GM04504 (cell line): Measurements from ENCODE around the gene SMARCAL1.

ENCODE experiments used
- DNase-seq: peaks from one replicate; pipeline ENCODE4 v3.0.0-alpha.2; 2012; ENCODE audit warnings: low read depth

SMARCAL1 gene

DNA sequence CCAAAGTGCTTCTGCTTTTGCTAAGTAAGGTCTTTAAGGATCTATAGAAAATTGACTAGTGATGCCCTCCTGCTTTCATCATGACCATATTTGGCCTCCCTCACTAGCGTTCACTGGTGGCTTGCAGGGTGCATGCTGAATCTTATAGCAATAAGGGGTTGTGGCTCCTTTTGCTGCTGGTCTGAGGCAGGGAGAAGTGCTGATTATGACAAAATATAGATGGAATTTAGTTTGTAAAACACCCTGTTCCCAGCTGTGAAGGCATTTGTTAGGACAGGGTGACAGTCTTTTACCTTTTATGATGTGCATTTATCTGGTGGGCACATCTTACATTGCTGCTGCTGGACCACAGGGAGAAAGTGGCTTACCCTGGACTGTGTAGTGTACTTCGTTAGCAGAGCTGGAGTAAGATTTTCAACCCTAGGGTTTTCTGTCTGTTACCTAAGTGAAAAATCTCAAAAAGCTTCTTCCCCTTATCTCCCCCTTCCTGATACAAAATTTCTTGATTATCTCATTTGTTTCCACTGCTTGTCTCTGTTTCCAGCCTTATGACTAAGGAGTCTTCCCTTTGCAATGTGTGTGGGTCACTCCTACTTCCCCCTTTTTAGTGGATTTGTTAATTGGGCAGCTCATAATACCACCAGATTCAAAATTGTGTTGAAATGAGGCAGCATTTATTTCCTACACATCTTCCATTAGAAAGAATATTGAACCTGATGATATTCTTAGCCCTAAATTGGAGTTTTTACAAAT, 65.2 kb downstream of the SMARCAL1 start:
- no peak for DNase-seq

DNA sequence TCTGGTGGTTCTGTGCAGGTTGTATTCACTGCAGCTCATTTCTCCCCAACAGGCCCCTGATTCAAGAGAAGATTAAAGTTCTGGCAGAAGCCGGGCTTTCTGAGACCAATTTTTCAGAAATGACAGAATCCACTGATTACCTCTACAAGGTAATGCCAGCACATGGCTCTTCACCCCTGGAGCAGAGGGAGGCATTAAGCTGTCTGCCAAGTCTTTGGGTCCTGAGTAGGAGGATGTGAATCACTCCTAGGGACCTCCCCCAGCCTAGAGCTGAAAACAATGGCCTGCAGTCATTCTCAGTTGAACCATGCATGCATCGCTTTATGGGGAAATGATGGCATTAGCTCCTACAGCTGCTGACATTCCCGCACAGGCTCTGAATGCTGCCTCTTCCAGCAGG, 65.9 kb downstream of the SMARCAL1 start:
- DNase-seq, result peak; percentile 45

DNA sequence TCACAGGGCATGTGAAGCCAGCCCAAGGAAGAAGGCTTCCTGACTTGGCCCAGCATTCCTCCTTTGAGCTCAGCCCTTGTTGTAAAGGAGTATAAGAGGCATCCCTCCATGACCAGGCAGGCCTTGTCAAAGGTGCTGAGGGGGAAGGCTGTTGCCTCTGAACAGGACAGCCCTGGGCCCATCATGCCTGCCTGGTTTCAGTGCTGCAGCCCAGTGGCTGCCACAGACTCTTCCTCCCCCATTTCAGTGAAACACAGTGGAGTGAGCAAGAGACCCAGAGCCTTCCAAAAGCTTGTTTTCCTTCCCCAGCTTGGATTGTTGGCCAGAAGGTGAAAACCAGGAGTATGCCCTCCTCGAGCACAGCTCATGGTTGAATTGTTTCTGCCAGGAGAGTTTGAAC, 66.5 kb downstream of the SMARCAL1 start:
- DNase-seq, result no peak

DNA sequence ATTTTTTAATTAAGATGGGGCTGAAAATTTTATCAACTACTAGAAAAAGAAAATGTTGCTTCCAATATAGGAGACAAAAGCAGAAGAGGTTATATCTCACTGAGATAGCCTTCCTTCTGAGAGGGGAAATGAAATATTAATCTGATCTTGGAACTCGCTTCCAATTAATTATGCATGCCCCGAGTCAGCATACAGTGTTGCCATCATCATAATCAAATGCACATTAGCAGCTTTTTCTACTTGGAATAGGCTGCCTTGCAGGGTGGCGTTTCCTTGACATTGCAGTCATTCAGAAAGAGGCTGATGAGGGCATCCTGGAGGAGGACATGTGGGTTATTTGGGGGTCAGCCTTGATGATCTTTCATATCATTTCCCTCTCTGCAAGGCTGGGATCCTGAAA, 67.9 kb downstream of the SMARCAL1 start:
- DNase-seq, result no peak

- no peak for DNase-seq
These were observed 70.4 kb downstream of the SMARCAL1 start for GRCh38 chr2:216482640-216483039.

DNA sequence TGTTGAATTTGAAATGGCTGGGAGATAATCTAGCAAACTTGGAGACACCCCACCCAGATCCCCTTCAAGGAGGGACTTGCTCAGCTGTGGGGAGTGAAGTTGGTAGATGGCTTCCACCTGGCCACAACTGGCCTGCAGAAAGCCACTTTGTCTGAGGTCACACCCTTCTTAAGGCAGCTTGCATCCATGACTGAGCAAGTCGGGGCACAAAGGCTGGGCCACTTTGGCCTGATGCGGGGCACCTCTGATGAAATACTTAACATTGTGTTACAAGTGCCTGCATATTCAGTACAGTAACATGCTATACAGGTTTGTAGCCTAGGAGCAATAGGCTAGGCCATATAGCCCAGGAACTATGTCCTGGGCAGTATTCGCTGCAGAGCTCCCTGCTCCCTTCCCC, 73.0 kb downstream of the SMARCAL1 start:
- no peak for DNase-seq

DNA sequence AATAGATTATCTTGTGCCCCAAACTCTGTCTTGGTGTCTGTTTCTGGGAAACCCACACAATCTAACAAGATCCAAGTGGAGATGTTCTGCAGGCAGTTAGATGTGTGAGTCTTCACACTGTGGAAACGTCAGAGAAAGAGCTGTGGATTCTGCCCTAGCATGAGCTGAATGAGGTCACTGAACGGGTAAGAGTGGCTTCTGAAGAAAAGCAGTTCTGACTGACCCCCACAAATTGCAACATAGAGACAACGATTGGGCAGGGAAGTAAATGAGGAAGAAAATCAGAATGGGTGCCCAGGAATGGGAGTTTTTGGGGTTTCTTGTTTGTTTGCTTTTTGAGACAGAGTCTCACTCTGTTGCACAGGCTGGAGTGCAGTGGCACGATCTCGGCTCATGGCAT, 73.5 kb downstream of the SMARCAL1 start:
- DNase-seq, result no peak

GRCh38 chr2:216486271-216486670, 74.0 kb downstream of the SMARCAL1 start:
- DNase-seq, result no peak

DNA sequence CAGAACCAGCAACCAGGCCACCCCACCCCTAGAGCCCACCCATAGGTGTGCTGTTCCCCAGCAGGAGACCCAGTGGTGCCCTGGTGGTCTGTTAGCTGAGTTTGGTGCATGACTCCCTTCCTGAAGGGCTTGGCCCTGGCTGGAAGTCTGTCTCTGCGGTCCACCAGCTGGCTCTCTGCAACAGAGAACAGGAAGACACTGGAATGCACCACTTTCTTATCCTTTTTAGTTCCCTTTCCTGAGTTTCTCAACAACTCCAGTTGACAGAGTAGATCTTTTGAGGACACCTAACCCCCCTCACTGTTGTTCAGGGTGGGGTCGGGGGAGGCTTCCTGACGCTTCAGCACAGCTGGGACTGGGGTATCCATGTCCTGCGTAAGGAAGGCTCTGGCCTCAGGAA, 74.4 kb downstream of the SMARCAL1 start:
- no peak for DNase-seq

GRCh38 chr2:216490061-216490460, 77.8 kb downstream of the SMARCAL1 start:
- peak; percentile 55 for DNase-seq

- DNase-seq, result no peak
These were observed 79.7 kb downstream of the SMARCAL1 start for GRCh38 chr2:216491793-216492596.

GRCh38 chr2:216492597-216493333, 80.5 kb downstream of the SMARCAL1 start:
- DNase-seq, result peak; percentile 36

- DNase-seq, result no peak
These were observed 81.0 kb downstream of the SMARCAL1 start for GRCh38 chr2:216493334-216493685.

- DNase-seq, result no peak
These were observed 83.4 kb downstream of the SMARCAL1 start for GRCh38 chr2:216495656-216496055.

DNA sequence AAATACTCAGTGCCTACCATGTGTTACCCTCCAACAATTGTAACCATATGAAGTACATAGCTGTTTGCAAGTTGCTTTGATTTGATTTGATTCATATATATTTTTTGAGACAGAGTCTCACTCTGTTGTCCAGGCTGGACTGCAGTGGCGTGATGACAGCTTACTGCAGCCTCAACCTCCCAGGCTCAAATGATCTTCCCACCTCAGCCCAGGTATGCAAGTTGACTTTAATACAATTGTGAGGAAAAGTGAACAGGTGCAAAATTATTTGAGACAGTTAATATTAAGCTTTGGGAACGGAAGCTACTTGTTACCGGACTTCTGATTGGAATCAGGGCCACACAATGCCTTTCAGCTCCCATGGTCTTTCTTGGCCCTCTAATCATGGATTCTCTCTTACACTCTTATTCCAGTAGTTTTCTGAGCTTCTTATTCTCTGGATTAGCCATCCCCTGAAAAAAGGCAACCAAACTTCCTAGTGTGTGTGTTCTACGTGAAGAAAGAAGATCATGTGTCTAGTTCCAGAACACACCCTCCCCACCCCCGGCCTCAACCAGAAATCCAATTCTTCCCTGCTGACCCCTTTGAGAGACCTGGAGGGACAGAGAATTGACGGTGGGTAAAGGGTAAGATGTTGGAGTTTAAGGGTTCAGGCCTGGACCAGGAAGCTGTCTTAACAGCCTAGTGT, 85.2 kb downstream of the SMARCAL1 start:
- DNase-seq, result no peak

- no peak for DNase-seq
These were observed 85.7 kb downstream of the SMARCAL1 start for GRCh38 chr2:216498070-216498378.

- peak; percentile 92 for DNase-seq
These were observed 86.4 kb downstream of the SMARCAL1 start, which contains the start of gene RPL37A for GRCh38 chr2:216498379-216499352. Gene RPL37A (plus strand): TSS chr2:216498844. CDS start chr2:216498875, 31 bp downstream.

DNA sequence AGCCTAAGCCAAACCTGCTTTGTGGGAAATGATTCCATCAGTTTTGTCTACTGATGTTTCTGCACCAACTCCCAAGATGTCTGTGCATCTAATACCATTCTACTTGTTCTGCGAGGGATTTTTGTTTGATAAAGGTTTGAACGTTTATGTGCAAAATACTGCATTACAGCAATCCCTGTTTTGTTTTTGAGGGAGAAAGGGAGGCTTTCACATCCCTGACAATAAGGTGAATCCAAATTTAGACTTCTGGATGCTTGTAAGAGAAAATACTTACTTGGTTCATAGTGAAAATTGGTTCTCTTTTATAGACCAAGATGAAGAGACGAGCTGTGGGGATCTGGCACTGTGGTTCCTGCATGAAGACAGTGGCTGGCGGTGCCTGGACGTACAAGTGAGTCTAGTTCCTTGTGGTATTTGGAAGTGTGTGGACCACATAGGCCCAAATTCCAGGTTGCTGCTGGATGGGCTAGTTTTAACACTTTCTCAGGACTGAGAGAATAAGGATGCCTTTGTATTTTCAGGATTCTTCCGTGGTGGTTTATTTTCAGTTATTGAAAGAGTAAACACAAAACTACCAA, 87.4 kb downstream of the SMARCAL1 start:
- DNase-seq, result no peak

DNA sequence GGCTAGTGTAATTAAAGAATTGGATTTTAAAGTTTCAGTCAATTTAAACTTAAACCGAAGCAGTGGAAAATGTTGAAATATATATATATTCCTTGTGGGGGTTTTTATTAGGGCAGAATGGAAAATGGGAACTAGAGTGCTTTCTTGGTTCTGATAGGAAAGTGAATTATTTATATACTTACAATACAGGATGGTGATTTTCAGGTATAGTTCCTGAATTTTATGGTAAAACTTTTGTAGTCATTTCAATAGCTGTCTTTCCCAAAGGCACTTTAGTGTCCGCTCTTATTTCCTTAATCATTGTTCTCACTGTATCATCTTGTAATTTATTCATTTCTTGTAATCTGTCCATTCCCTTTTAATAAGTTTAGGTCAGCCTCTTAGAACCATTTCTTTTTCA, 88.3 kb downstream of the SMARCAL1 start:
- no peak for DNase-seq

- no peak for DNase-seq
These were observed 89.6 kb downstream of the SMARCAL1 start for GRCh38 chr2:216501854-216502253.
